Spinal cord (tissue), 10 donors: ENCODE data around the gene CEP70. TPM values are rescaled to one million over a fixed set of nuclear protein-coding genes. Genes with fewer than 3 reads are reported as not detected.
"Not testable (repeated sequence)": the region's sequence is repeated elsewhere in the genome, so short reads cannot be mapped to it uniquely, and the experiment has no call there.

ENCODE experiments used
- DNase-seq, 6 donors: peaks; one replicate each; pipeline versions ENCODE4 v3.0.0 to v3.0.0-alpha.2; 2013 to 2015; ENCODE audit warnings: low spot score in 6 of 6, low read depth in 4 of 6
- H3K27ac ChIP-seq: one replicate; pipeline ENCODE4 v1.5.1; 2013; ENCODE audit warnings: low read depth, low read length, control low read depth
- H3K27me3 ChIP-seq: one replicate; pipeline ENCODE4 v1.6.1; 2013; ENCODE audit warnings: low read length; ENCODE audit not compliant: control insufficient read depth, insufficient read depth
- H3K36me3 ChIP-seq: one replicate; pipeline ENCODE4 v1.6.1; 2013; ENCODE audit warnings: low read length; ENCODE audit not compliant: control insufficient read depth, insufficient read depth
- H3K4me1 ChIP-seq: one replicate; pipeline ENCODE4 v1.6.1; 2013; ENCODE audit warnings: low read length; ENCODE audit not compliant: control insufficient read depth, insufficient read depth
- H3K4me3 ChIP-seq: one replicate; pipeline ENCODE4 v1.5.1; 2013; ENCODE audit warnings: low read depth, low read length, control low read depth
- H3K9me3 ChIP-seq: one replicate; pipeline ENCODE4 v1.6.1; 2013; ENCODE audit warnings: low read length; ENCODE audit not compliant: control insufficient read depth, insufficient read depth
- WGBS: methylation state at CpG from one replicate; pipeline ENCODE4 v1.1.5; 2013; ENCODE audit warnings: missing lambda C conversion rate; ENCODE audit not compliant: insufficient coverage; 5-methylcytosine and 5-hydroxymethylcytosine counted together
- polyA plus RNA-seq, 2 donors: library from polyadenylated mRNA; unstranded; fragments of 120-200 nt; gene quantifications; one replicate each; pipeline ENCODE4 v1.2.1, GENCODE V29; 2013; ENCODE audit not compliant: insufficient read length in 2 of 2
- total RNA-seq, 2 donors: library from RNA; depleted of rRNA in 1 of 2; stranded (reverse); fragments of 120-200 nt in 1 of 2; fragments of >200 nt in 1 of 2; gene quantifications; one replicate each; pipeline versions ENCODE4 v1.2.3 to v1.2.4, GENCODE V29; 2013 to 2014
- donor health status: healthy.

CEP70 gene
- total and polyA plus RNA-seq, 4 donors: 29.7 to 50.9 (median 39.5) TPM

GRCh38 chr3:138594935-138595610, 1.0 kb upstream of the CEP70 start:
- no peaks in the 10 kb centered on the region for H3K36me3 ChIP-seq
- 62% methylated on average over 4 of the region's 6 CpGs for WGBS
- H3K27me3 ChIP-seq: no peaks in the 10 kb centered on the region
- DNase-seq: no peak
- H3K4me3 ChIP-seq: peak overlapping the region; percentile 98
- peaks cover 6% of the 10 kb centered on the region for H3K4me1 ChIP-seq
- H3K9me3 ChIP-seq: no peaks in the 10 kb centered on the region
- H3K27ac ChIP-seq: peak overlapping the region; percentile 96

GRCh38 chr3:138593488-138594149, 441 bp downstream of the CEP70 start:
- no peaks in the 10 kb centered on the region for H3K36me3 ChIP-seq
- no peaks in the 10 kb centered on the region for H3K9me3 ChIP-seq
- peaks cover 6% of the 10 kb centered on the region for H3K4me1 ChIP-seq
- DNase-seq: peak in 2 of 6 donors; percentile 10 to 24
- H3K27ac ChIP-seq: peak overlapping the region; percentile 96
- H3K27me3 ChIP-seq: no peaks in the 10 kb centered on the region
- peak overlapping the region; percentile 98 for H3K4me3 ChIP-seq
- WGBS: 0% methylated on average over 7 of the region's 22 CpGs

- no peak for DNase-seq
- Histone ChIP-seq H3K4me3 (no peak overlapping the region), H3K27ac (no peak overlapping the region), H3K4me1 (peaks cover 6% of the 10 kb centered on the region), H3K9me3 (no peaks in the 10 kb centered on the region), H3K36me3 (no peaks in the 10 kb centered on the region), H3K27me3 (no peaks in the 10 kb centered on the region)
- WGBS: 80% methylated on average over 1 of the region's 1 CpG
Measured at GRCh38 chr3:138591392-138591791, 2.7 kb downstream of the CEP70 start.

GRCh38 chr3:138588445-138588844, 5.6 kb downstream of the CEP70 start:
- no CpG with 5 or more reads among the region's 5 CpGs for WGBS
- Histone ChIP-seq H3K4me3 (no peak overlapping the region), H3K36me3 (no peaks in the 10 kb centered on the region), H3K27me3 (no peaks in the 10 kb centered on the region), H3K4me1 (peaks cover 6% of the 10 kb centered on the region), H3K27ac (no peak overlapping the region), H3K9me3 (no peaks in the 10 kb centered on the region)
- no peak for DNase-seq

- Histone ChIP-seq H3K27me3 (no peaks in the 10 kb centered on the region), H3K9me3 (no peaks in the 10 kb centered on the region), H3K4me3 (no peak overlapping the region), H3K36me3 (no peaks in the 10 kb centered on the region), H3K4me1 (no peaks in the 10 kb centered on the region), H3K27ac (no peak overlapping the region)
- WGBS: no CpG with 5 or more reads among the region's 1 CpG
- DNase-seq: no peak
Measured at GRCh38 chr3:138587374-138587773, 6.7 kb downstream of the CEP70 start.

- no peaks in the 10 kb centered on the region for H3K27me3 ChIP-seq
- H3K4me1 ChIP-seq: no peaks in the 10 kb centered on the region
- 23% methylated on average over 2 of the region's 6 CpGs for WGBS
- H3K36me3 ChIP-seq: no peaks in the 10 kb centered on the region
- H3K27ac ChIP-seq: no peak overlapping the region
- peaks cover 2% of the 10 kb centered on the region for H3K9me3 ChIP-seq
- H3K4me3 ChIP-seq: no peak overlapping the region
- DNase-seq: no peak
Measured at GRCh38 chr3:138578961-138579574, 15.0 kb downstream of the CEP70 start.

- no peak overlapping the region for H3K27ac ChIP-seq
- 100% methylated on average over 1 of the region's 4 CpGs for WGBS
Measured at GRCh38 chr3:138578141-138578540, 15.9 kb downstream of the CEP70 start.

GRCh38 chr3:138573138-138573537, 20.9 kb downstream of the CEP70 start:
- DNase-seq: no peak
- no CpG with 5 or more reads among the region's 1 CpG for WGBS
- H3K4me1 ChIP-seq: no peaks in the 10 kb centered on the region

More at GRCh38 chr3:138578141-138578540, 15.9 kb downstream of the CEP70 start:
- Histone ChIP-seq H3K9me3 (peaks cover 7% of the 10 kb centered on the region), H3K4me1 (no peaks in the 10 kb centered on the region), H3K36me3 (no peaks in the 10 kb centered on the region), H3K27me3 (no peaks in the 10 kb centered on the region), H3K4me3 (no peak overlapping the region)
- DNase-seq: no peak

GRCh38 chr3:138569624-138570023, 24.4 kb downstream of the CEP70 start:
- not testable (repeated sequence) for H3K27me3 ChIP-seq, H3K36me3 ChIP-seq, H3K27ac ChIP-seq, H3K4me3 ChIP-seq, DNase-seq, H3K4me1 ChIP-seq
- peaks cover 12% of the 10 kb centered on the region for H3K9me3 ChIP-seq
- 97% methylated on average over 6 of the region's 8 CpGs for WGBS

More at GRCh38 chr3:138573138-138573537, 20.9 kb downstream of the CEP70 start:
- Histone ChIP-seq H3K4me3 (no peak overlapping the region), H3K27me3 (no peaks in the 10 kb centered on the region), H3K36me3 (no peaks in the 10 kb centered on the region), H3K27ac (no peak overlapping the region), H3K9me3 (peaks cover 12% of the 10 kb centered on the region)
